Colonic mucosa (tissue), 4 donors: ENCODE results near the gene GSTO1. TPM values are rescaled to one million over a fixed set of nuclear protein-coding genes. Genes with fewer than 3 reads are reported as not detected.

Experiments used
- DNase-seq: peaks from one replicate; pipeline ENCODE4 v3.0.0-alpha.2; 2020
- H3K27ac ChIP-seq: fragments of 200-600 bp; one replicate; pipeline ENCODE4 v1.8.0; 2021
- H3K27me3 ChIP-seq: fragments of 200-600 bp; one replicate; pipeline ENCODE4 v1.8.0; 2021
- H3K36me3 ChIP-seq: fragments of 200-600 bp; one replicate; pipeline ENCODE4 v1.8.0; 2021
- H3K4me1 ChIP-seq: fragments of 200-600 bp; one replicate; pipeline ENCODE4 v1.8.0; 2021; ENCODE audit warnings: mild to moderate bottlenecking
- H3K4me3 ChIP-seq: fragments of 200-600 bp; one replicate; pipeline ENCODE4 v1.8.0; 2021
- H3K9ac ChIP-seq, 2 donors: one replicate each; pipeline ENCODE4 v1.7.0; 2013; ENCODE audit warnings: control low read depth in 2 of 2, low read depth in 2 of 2, low read length in 2 of 2
- H3K9me3 ChIP-seq: fragments of 200-600 bp; one replicate; pipeline ENCODE4 v1.8.0; 2021
- CTCF ChIP-seq: fragments of 200-600 bp; IDR thresholded peaks from one replicate; pipeline ENCODE4 v1.8.0; 2022; ENCODE audit warnings: antibody characterized with exemption, mild to moderate bottlenecking
- intact Hi-C: fragments of 100-400 bp; cut with DNase I; formaldehyde crosslinking; loops from one replicate; pipeline ENCODE4 v1.14.1; 2022
- total RNA-seq, 2 donors: library from RNA; stranded (reverse); fragmentation: NEBNext Ultra II Directional in 1 of 2; extraction: Animal tissue kit (Norgen Biotek cat#: 25700) in 1 of 2; gene quantifications; one replicate each; pipeline ENCODE4 v1.2.1, GENCODE V29; 2021
- donor health status: healthy.
- donor health status: DM: no; HTN: no; CAD: no.
- donor health status: DM: no; HTN: no; CAD: no.

Gene GSTO1
- total RNA-seq, 2 donors from 2014 or later, result 89.9 to 98.0 TPM

GRCh38 chr10:104251443-104251842, 3.2 kb upstream of the GSTO1 start:
- H3K27ac ChIP-seq, result no peak overlapping the region
- no peak for TF ChIP-seq CTCF
- H3K27me3 ChIP-seq, result no peaks in the 10 kb centered on the region
- H3K9me3 ChIP-seq, result no peaks in the 10 kb centered on the region
- H3K4me3 ChIP-seq, result no peak overlapping the region
- DNase-seq, result no peak
- H3K4me1 ChIP-seq, result peaks cover 6% of the 10 kb centered on the region
- intact Hi-C loops, result no loop called here
- no peaks in the 10 kb centered on the region for H3K36me3 ChIP-seq
- no peak overlapping the region for H3K9ac ChIP-seq

- DNase-seq, result no peak
- H3K27ac ChIP-seq, result no peak overlapping the region
Measured at GRCh38 chr10:104252368-104252767, 2.3 kb upstream of the GSTO1 start.

GRCh38 chr10:104253106-104253505, 1.6 kb upstream of the GSTO1 start:
- H3K9ac ChIP-seq, result no peak overlapping the region
- no peak overlapping the region for H3K27ac ChIP-seq
- peaks cover 6% of the 10 kb centered on the region for H3K4me1 ChIP-seq

More at GRCh38 chr10:104252368-104252767, 2.3 kb upstream of the GSTO1 start:
- no peaks in the 10 kb centered on the region for H3K36me3 ChIP-seq
- intact Hi-C loops, result no loop called here
- no peak overlapping the region for H3K4me3 ChIP-seq
- H3K4me1 ChIP-seq, result peaks cover 6% of the 10 kb centered on the region
- no peak overlapping the region for H3K9ac ChIP-seq
- no peaks in the 10 kb centered on the region for H3K27me3 ChIP-seq
- H3K9me3 ChIP-seq, result no peaks in the 10 kb centered on the region
- no peak for TF ChIP-seq CTCF

GRCh38 chr10:104253606-104254410, 884 bp upstream of the GSTO1 start:
- peak overlapping the region; percentile 97 for H3K4me3 ChIP-seq
- intact Hi-C loops, result no loop called here
- H3K9ac ChIP-seq, result peak overlapping the region; percentile 95 to 96
- no peaks in the 10 kb centered on the region for H3K9me3 ChIP-seq
- peaks cover 6% of the 10 kb centered on the region for H3K4me1 ChIP-seq
- peaks cover 4% of the 10 kb centered on the region for H3K36me3 ChIP-seq
- no peaks in the 10 kb centered on the region for H3K27me3 ChIP-seq
- DNase-seq, result no peak
- H3K27ac ChIP-seq, result peak overlapping the region; percentile 98
- no peak for TF ChIP-seq CTCF

More at GRCh38 chr10:104253106-104253505, 1.6 kb upstream of the GSTO1 start:
- Histone ChIP-seq H3K9me3 (no peaks in the 10 kb centered on the region), H3K36me3 (peaks cover under 1% of the 10 kb centered on the region), H3K27me3 (no peaks in the 10 kb centered on the region), H3K4me3 (no peak overlapping the region)
- no peak for TF ChIP-seq CTCF
- intact Hi-C loops, result no loop called here
- DNase-seq, result no peak

GRCh38 chr10:104255311-104255981, 754 bp downstream of the GSTO1 start:
- TF ChIP-seq CTCF, result no peak
- H3K4me3 ChIP-seq, result peak overlapping the region; percentile 97
- no peaks in the 10 kb centered on the region for H3K9me3 ChIP-seq
- peak overlapping the region; percentile 95 to 96 for H3K9ac ChIP-seq
- peaks cover 15% of the 10 kb centered on the region for H3K36me3 ChIP-seq
- H3K27ac ChIP-seq, result peak overlapping the region; percentile 98
- peak; percentile 61 for DNase-seq
- H3K27me3 ChIP-seq, result no peaks in the 10 kb centered on the region
- intact Hi-C loops, result no loop called here
- H3K4me1 ChIP-seq, result peaks cover 6% of the 10 kb centered on the region
